GM18907 (cell line): ENCODE measurements around the gene MSANTD4.
"Not testable (repeated sequence)": the region's sequence is repeated elsewhere in the genome, so short reads cannot be mapped to it uniquely, and the experiment has no call there.

Experiments used
- ATAC-seq: cut with Tn5 transposase; IDR thresholded peaks from one replicate; pipeline ENCODE4 v1.9.1; 2021; ENCODE audit warnings: mild to moderate bottlenecking, moderate library complexity; ENCODE audit not compliant: unreplicated experiment

The MSANTD4 gene

GRCh38 chr11:106014620-106015019 lies 7.4 kb downstream of the MSANTD4 start:
- no peak for ATAC-seq

DNA sequence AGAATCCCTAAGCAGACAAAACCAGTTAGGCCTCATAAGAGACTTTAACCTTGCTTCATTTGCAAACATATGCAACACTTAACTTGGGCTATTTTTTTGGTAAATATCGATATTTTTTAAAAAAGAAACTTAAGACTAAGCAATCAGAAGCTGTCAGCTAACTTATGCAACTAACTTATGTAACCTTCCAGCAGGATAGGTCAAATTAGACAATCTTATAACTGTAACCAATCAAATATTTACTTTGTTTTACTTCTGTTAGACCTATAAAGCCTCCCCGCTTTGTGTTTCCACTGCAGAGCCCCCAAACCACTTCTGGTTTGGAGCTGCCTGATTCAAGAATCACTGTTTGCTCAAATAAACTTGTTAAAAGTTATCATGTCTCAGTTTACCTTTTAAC lies 8.0 kb downstream of the MSANTD4 start:
- no peak for ATAC-seq

DNA sequence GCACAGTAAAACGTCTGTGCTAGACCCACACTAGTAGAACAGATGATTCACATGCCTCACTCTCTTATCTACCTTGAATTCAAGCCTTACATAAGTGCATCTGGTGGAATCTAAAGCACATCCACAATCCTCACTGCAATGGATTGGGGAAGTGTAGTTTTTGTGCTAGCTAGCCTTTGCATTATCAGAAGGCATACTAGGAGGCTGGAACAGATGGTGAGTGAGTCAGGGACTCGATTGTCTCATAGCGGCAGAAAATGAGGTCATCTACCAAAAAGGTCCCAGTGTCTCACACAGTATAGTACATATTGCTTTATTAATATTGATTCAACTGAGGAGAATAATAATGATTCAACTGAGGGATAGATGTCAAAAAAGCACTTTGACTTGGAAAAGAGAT lies 9.3 kb downstream of the MSANTD4 start:
- ATAC-seq = no peak

DNA sequence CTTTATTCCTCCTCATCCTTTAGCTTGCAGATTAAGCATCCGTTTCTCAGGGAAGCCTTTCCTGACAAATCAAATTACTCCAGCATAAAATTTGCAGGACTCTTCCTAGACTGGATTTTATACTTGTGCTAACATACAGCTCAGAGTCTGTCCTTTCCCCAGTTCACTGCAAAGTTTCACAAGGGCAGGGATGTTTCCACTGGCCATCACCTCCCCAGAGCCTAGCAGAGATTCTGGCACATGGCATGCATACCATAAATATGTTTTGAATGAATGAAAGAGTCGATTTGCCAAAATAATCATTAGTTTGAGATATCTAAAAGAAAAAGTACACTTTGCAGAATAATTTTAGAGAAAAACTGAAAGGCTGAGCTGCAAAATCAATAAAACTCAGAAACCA lies 10.6 kb downstream of the MSANTD4 start:
- ATAC-seq = no peak

DNA sequence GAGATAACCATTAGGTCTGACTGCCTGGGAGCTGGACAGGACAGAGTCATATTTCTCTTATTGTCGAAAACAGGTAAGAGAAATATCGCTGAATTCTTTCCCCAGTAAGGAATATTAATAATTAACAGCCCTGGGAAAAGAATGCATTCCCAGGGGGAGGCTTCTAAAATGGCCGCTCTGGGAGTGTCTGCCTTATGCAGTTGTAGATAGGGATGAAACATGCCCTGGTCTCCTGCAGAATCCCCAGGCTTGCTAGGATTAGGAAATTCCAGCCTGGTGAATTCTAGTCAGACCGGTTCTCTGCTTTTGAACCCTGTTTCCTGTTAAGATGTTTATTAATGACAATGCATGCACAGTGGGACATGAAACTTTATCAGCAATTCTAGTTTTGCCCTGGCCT lies 18.9 kb downstream of the MSANTD4 start:
- not testable (repeated sequence) for ATAC-seq

- no peak for ATAC-seq
Measured at GRCh38 chr11:106001304-106002012, 20.6 kb downstream of the MSANTD4 start.

GRCh38 chr11:105991888-105992287 lies 30.2 kb downstream of the MSANTD4 start:
- ATAC-seq = no peak

DNA sequence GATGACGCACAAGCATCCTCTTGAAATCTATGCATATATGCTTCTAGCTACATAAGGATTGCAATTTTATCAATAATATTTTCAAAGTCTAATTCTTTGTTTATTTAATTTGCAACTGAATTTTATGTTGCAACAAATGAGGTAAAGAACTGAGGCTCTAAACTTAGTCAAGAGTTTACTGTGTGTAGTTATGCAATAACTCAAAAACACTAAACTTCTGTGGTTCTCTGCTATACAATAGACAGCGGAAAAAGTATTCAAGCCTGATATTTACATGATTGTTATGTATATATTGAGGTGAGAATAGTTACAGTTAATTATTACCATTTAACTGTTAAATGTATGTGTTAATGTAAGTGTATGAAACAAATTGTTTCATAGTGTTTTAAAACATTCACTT lies 32.9 kb downstream of the MSANTD4 start:
- no peak for ATAC-seq

DNA sequence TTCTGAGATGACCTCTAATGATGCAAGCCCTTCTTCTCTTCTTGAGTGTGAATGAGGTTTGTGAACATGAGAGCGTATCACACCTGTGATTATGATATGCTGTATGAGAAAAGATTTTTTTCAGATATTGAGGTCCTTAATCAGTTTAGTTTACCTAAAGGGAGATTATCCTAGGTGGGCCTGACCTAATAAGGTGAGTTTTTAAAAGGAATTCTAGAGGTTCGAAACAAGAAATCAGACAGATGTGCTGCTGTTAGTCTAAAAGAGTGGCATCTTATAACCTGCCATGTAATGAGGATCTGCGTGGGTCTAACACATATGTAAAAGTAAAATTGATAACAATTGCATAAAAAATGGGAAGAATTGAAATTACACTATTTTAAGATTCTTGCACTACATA lies 33.8 kb downstream of the MSANTD4 start:
- no peak for ATAC-seq

- ATAC-seq = peak; percentile 89
Measured at GRCh38 chr11:105986554-105986953, 35.5 kb downstream of the MSANTD4 start.

- no peak for ATAC-seq
Measured at GRCh38 chr11:105979997-105980703, 41.9 kb downstream of the MSANTD4 start.

DNA sequence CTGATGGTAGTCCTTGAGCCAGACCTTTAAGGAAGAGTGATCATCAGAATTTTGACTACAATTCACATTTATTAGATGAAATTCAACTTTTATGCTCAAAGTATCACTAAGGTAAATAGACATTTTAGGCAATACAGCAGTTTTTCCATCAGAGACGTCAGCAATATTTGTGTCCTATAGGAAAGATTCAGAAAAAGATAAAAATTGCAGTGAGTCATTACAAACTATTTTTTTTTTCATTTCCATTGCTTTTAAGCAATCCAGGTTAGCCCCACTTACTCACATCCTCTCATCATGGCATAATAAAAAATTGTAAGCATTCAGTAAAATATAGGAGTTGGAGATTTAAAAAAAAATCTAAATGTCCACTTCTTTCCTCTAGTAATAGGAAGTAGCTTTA lies 46.9 kb downstream of the MSANTD4 start:
- no peak for ATAC-seq

DNA sequence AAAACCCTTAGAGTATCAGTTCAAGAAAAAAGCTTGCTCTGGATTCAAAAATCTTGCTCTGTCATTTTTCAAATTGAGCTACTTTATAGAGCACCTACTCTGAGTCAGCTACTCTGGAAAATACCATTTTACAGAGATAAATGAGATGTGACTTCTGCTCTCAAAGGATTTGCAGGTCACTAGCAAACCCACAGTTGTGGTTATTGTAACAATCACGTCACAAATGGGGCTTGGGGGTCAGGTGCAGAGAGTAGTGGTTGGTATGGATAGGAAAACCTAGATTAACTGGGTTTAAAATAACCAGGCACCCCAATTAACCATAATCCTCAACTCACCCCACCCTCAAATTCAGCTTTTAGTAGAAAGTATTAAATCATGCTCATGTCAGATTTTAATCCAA lies 52.3 kb downstream of the MSANTD4 start:
- no peak for ATAC-seq

GRCh38 chr11:105968021-105968697 lies 53.9 kb downstream of the MSANTD4 start:
- ATAC-seq = no peak

- no peak for ATAC-seq
Measured at GRCh38 chr11:105960252-105961245, 61.5 kb downstream of the MSANTD4 start.
